Mammary epithelial cell (primary cell): Measurements from ENCODE around the gene KAZN.

ENCODE experiments used
- CTCF ChIP-seq, 2 donors: IDR thresholded peaks in 1 of 2; conservative IDR thresholded peaks in 1 of 2; 2 replicates each; pipeline ENCODE4 v1.5.1; 2011 to 2012; ENCODE audit warnings: inconsistent platforms in 2 of 2, low read length in 2 of 2, mild to moderate bottlenecking in 2 of 2, control low read depth in 1 of 2, low read depth in 1 of 2; ENCODE audit not compliant: insufficient read depth in 1 of 2; ENCODE audit errors: extremely low read depth in 1 of 2
- EZH2 ChIP-seq: IDR thresholded peaks from 2 replicates; pipeline ENCODE4 v1.6.1; 2012; ENCODE audit warnings: low read length, inconsistent platforms, borderline replicate concordance

GRCh38 chr1:14603645-14604044, 5.2 kb downstream of the KAZN start:
- TF ChIP-seq CTCF (conservative IDR thresholded peaks at IDR 0.05 in 1 of 2, IDR thresholded peaks at IDR 0.05 in 1 of 2; ENCODE audit: extremely low read depth in 1 of 2, insufficient read depth in 1 of 2, low read depth in 1 of 2, low read length in 2 of 2) (no peak), EZH2 (no peak)
